GM12872 (cell line): ENCODE measurements around the gene PCDHB16.
"Not testable (repeated sequence)": the region's sequence is repeated elsewhere in the genome, so short reads cannot be mapped to it uniquely, and the experiment has no call there.

ENCODE experiments used
- TF ChIP-seq, protein P1 (sequence below): IDR thresholded peaks from 3 replicates; pipeline ENCODE4 v1.5.1; 2011; ENCODE audit warnings: low read depth, mild to moderate bottlenecking, low read length, moderate library complexity; ENCODE audit not compliant: insufficient read depth

The PCDHB16 gene

GRCh38 chr5:141192110-141192725 lies 10.0 kb downstream of the PCDHB16 start, which contains the start of gene PCDHB10:
Gene PCDHB10 (plus strand): TSS chr5:141192353. CDS start chr5:141192553, 200 bp downstream.
- TF ChIP-seq, protein P1, sequence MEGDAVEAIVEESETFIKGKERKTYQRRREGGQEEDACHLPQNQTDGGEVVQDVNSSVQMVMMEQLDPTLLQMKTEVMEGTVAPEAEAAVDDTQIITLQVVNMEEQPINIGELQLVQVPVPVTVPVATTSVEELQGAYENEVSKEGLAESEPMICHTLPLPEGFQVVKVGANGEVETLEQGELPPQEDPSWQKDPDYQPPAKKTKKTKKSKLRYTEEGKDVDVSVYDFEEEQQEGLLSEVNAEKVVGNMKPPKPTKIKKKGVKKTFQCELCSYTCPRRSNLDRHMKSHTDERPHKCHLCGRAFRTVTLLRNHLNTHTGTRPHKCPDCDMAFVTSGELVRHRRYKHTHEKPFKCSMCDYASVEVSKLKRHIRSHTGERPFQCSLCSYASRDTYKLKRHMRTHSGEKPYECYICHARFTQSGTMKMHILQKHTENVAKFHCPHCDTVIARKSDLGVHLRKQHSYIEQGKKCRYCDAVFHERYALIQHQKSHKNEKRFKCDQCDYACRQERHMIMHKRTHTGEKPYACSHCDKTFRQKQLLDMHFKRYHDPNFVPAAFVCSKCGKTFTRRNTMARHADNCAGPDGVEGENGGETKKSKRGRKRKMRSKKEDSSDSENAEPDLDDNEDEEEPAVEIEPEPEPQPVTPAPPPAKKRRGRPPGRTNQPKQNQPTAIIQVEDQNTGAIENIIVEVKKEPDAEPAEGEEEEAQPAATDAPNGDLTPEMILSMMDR: peak; percentile 44; the same call in 2 of the 3 replicates

GRCh38 chr5:141196363-141196762 lies 14.2 kb downstream of the PCDHB16 start:
- TF ChIP-seq, protein P1: no peak

GRCh38 chr5:141199359-141200235 lies 17.4 kb downstream of the PCDHB16 start, which contains the start of gene PCDHB11:
Gene PCDHB11 (plus strand): TSS chr5:141199627. CDS start chr5:141199775, 148 bp downstream.
- TF ChIP-seq, protein P1: no peak

- TF ChIP-seq, protein P1: no peak
These were observed 26.3 kb downstream of the PCDHB16 start, which contains the start of gene PCDHB12 for GRCh38 chr5:141208478-141208877. Gene PCDHB12 (plus strand): TSS chr5:141208719. CDS start chr5:141208908, 189 bp downstream.

- TF ChIP-seq, protein P1: not testable (repeated sequence)
These were observed 31.6 kb downstream of the PCDHB16 start, which contains the start of gene PCDHB13 for GRCh38 chr5:141213656-141214339. Gene PCDHB13 (plus strand): TSS chr5:141213919. CDS start chr5:141214124, 205 bp downstream.

DNA sequence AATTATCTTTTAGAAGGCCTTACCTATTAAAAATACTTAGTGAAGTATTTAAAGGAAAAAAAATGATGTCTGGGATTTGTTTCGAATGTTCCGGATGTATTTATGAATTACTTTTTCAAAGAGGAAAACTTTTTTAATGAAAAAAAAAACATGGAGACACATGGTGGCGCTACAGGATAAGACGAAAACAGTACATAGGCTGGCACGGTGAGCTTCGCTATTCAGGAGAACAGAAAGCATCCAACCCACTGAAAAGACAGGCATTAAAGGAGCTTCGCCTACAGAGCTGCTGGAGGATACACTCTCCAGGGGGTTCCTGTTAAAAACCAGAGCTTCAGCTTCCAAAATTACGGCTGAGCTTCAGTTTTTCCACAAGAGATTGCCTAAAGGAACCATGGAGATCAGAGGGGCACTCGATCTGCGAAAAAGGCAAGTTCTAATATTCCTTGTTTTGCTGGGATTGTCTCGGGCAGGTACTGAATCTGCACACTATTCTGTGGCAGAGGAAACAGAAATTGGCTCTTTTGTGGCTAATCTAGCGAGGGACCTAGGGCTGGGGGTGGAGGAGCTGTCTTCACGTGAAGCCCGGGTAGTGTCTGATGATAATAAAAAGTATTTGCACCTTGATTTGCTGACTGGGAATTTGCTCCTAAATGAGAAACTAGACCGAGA lies 41.1 kb downstream of the PCDHB16 start, which contains the start of gene PCDHB14:
PCDHB14 (plus strand) TSS at position 232 of the 672 bp plus-strand sequence; CDS start at position 395, 163 bp downstream.
- TF ChIP-seq, protein P1: no peak
